Neural crest cell (in vitro differentiated cells): ENCODE data around the gene TEN1. TPM values are rescaled to one million over a fixed set of nuclear protein-coding genes. Genes with fewer than 3 reads are reported as not detected.

Source experiments
- DNase-seq: peaks from one replicate; pipeline ENCODE4 v3.0.0; 2021; ENCODE audit warnings: low read depth, mixed read lengths, low spot score
- H3K27ac Mint-ChIP-seq: one replicate; pipeline ENCODE4 v1.8.0; 2021; ENCODE audit warnings: mild to moderate bottlenecking, mixed read lengths; ENCODE audit not compliant: unreplicated experiment
- H3K27me3 Mint-ChIP-seq: 2 replicates; pipeline ENCODE4 v1.8.0; 2021; ENCODE audit warnings: low read depth, mild to moderate bottlenecking, mixed read lengths
- H3K36me3 Mint-ChIP-seq: 2 replicates; pipeline ENCODE4 v1.8.0; 2021; ENCODE audit warnings: low read depth, mild to moderate bottlenecking, mixed read lengths
- H3K4me1 Mint-ChIP-seq: 2 replicates; pipeline ENCODE4 v1.8.0; 2021; ENCODE audit warnings: mixed read lengths
- H3K4me3 Mint-ChIP-seq: one replicate; pipeline ENCODE4 v1.8.0; 2021; ENCODE audit warnings: mild to moderate bottlenecking, mixed read lengths
- H3K9me3 Mint-ChIP-seq: 2 replicates; pipeline ENCODE4 v1.8.0; 2021; ENCODE audit warnings: mixed read lengths
- total RNA-seq: library from RNA; stranded (reverse); gene quantifications from 2 replicates; pipeline ENCODE4 v1.2.1, GENCODE V29; 2021
- TF ChIP-seq, protein P1 (sequence below): fragments of 200-600 bp; sonication (generic); conservative IDR thresholded peaks from 2 replicates; pipeline ENCODE4 v1.5.0; 2021; ENCODE audit warnings: antibody characterized with exemption, mild to moderate bottlenecking

Gene TEN1
- total RNA-seq, 1 donor from 2014 or later = 10.1 TPM

DNA sequence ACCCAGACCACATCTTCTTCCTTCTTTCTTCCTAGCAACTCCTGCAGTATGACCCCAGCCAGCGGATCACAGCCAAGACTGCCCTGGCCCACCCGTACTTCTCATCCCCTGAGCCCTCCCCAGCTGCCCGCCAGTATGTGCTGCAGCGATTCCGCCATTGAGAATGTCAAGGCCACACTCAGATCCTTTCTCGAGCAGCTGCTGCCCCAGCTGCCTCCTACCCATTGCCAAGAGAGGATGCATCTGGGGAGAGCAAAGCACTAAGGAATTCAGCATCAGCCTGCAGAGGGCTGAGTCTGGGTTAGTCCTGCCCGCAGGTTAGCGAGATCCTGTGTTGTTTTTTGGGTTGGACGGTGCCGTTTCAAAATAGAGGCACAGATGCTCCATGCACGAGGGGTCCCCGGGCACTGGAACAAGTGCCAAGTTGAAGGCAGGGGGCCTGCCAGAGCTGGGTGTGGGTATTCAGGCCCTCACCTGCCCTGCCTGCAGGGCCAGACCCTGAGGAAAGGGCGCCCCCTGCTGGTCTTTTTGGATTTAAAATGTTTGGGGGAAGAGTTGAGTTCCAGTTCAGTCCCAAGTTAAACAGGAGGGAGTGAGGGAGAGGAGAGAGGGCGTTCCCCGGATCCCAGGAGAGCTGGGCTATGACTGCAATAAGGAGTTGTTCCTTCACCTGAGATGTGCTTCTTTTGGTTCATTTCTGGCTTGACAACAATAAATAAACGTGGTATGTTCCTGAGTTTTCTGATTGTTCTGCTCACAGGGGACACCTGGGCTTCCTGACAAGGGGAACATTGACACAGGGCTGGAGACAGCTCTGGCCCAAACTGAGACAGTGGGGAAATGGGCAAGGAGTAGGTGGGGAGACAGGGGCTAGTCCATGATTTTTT lies 26.5 kb downstream of the TEN1 start:
- Mint-ChIP-seq H3K27me3 (no peaks in the 10 kb centered on the region), H3K27ac (peak overlapping the region; percentile 84), H3K4me3 (no peak overlapping the region), H3K9me3 (no peaks in the 10 kb centered on the region), H3K4me1 (no peaks in the 10 kb centered on the region), H3K36me3 (no peaks in the 10 kb centered on the region)
- TF ChIP-seq, protein P1, sequence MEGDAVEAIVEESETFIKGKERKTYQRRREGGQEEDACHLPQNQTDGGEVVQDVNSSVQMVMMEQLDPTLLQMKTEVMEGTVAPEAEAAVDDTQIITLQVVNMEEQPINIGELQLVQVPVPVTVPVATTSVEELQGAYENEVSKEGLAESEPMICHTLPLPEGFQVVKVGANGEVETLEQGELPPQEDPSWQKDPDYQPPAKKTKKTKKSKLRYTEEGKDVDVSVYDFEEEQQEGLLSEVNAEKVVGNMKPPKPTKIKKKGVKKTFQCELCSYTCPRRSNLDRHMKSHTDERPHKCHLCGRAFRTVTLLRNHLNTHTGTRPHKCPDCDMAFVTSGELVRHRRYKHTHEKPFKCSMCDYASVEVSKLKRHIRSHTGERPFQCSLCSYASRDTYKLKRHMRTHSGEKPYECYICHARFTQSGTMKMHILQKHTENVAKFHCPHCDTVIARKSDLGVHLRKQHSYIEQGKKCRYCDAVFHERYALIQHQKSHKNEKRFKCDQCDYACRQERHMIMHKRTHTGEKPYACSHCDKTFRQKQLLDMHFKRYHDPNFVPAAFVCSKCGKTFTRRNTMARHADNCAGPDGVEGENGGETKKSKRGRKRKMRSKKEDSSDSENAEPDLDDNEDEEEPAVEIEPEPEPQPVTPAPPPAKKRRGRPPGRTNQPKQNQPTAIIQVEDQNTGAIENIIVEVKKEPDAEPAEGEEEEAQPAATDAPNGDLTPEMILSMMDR = peak; percentile 87
- peak; percentile 84 for DNase-seq

DNA sequence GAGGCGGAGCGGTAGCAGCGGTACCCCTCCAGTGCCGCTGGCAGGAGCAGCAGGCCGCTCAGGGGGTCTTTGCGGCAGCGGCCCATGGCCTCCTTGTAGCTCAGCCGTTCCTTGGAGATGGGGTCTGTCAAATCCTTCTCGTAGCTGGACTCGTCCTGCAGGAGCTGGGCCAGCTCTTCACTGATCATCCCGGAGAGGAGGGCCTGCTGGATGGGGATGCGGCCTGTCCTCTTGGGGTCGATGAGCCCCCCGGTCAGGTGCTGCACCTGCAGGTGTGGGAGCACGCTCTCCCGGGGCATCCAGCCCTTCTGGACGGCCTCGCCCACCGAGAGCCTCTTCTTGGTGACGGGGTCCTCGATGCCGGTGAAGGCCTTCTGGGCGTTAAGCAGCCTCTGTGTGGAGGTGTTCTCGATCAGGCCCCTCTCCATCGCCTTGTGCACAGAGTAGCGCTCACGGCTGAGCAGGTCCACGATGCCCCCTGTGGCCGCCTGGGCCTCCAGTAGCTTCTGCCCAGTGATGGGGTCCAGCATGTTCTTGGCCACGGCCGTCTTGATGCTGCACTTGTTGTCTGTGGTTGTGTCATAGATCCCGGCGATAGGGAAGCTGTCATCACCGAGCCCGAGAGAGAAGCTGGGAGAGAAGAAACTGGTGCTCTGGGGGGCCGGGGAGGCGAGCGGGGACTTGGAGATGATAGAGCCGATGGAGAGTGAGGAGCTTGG lies 28.2 kb downstream of the TEN1 start:
- DNase-seq = no peak
- Mint-ChIP-seq H3K27me3 (no peaks in the 10 kb centered on the region), H3K4me1 (no peaks in the 10 kb centered on the region), H3K9me3 (no peaks in the 10 kb centered on the region), H3K27ac (no peak overlapping the region), H3K36me3 (no peaks in the 10 kb centered on the region), H3K4me3 (no peak overlapping the region)
- TF ChIP-seq, protein P1 = no peak

DNA sequence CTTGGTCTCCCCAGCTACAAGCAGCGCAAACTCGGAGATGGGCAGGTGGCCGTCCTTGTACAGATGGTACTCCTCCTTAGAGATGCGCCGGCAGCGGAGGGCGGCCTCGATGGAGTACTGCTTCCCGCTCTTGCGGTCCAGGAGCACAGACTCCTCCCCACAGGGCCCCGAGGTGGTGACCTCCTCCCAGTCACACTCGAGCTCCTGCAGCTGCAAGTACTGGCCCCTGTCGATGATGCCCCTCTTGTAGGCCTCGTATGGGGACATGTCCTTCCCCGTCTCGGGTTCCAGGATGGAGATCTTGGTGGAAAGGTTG lies 28.8 kb downstream of the TEN1 start:
- Mint-ChIP-seq H3K36me3 (no peaks in the 10 kb centered on the region), H3K27me3 (no peaks in the 10 kb centered on the region), H3K9me3 (no peaks in the 10 kb centered on the region), H3K27ac (peak overlapping the region; percentile 67), H3K4me1 (no peaks in the 10 kb centered on the region), H3K4me3 (no peak overlapping the region)
- DNase-seq = no peak
- TF ChIP-seq, protein P1 = no peak

DNA sequence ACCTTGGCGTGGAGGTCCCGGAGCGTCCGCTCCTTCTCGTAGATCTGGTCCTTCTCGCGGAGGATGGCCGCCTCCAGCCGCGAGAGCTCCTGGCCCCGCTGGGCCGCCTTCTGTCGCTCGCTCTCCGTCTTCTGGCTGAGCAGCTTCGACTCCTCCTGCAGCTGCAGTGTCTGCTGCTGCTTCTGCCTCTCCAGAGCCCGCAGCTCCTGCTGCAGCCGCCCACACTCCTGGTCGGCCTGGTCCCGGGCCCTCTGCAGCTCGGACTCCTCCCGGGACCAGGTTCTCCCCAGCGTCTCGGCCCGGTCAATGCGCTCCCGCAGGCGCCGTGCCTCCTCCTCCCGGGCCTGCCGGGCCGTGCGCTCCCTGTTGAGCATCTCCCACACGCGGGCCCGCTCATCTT lies 29.2 kb downstream of the TEN1 start:
- Mint-ChIP-seq H3K36me3 (no peaks in the 10 kb centered on the region), H3K27ac (peak overlapping the region; percentile 67), H3K27me3 (no peaks in the 10 kb centered on the region), H3K9me3 (no peaks in the 10 kb centered on the region), H3K4me1 (no peaks in the 10 kb centered on the region), H3K4me3 (no peak overlapping the region)
- no peak for DNase-seq
- TF ChIP-seq, protein P1 = no peak

DNA sequence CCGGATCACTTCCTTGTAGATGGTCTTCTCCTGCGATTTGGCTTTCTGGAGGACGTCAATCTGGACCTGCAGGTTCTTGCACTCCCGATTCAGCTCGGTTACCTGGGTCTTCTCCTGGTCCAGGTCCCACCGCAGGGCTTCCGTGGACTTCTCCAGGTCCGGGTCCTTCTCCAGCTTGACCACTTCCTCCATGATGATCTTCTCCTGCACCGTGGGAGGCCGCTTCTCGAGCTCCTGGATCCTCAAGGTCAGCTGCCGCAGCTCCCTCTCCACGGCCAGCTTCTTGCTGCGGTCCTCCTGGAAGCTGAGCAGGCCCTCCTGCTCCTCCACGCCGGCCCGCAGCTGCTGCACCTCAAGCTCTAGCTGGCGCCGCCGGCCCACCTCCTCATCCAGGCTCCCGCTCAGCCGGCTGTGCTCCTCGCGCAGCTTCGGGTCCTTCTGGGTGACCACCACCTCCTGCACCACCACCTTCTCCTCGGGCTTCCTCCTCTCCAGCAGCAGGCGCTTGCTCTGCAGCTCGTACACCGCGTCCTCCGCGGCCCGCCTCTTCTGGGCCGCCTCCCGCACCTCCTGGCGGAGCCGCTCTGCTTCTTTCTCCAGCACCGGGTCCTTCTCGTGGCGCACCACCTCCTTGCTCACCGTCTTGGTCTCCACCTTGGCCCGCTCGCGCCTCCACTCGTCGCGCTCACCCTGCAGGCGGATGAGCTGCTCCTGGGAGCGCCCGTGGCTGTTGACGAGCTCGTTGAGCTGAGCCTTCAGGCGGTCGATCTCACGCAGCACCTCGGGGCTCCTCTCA lies 29.8 kb downstream of the TEN1 start:
- H3K9me3 Mint-ChIP-seq = no peaks in the 10 kb centered on the region
- no peaks in the 10 kb centered on the region for H3K4me1 Mint-ChIP-seq
- no peak for DNase-seq
- H3K4me3 Mint-ChIP-seq = no peak overlapping the region
- H3K27ac Mint-ChIP-seq = no peak overlapping the region
- H3K36me3 Mint-ChIP-seq = no peaks in the 10 kb centered on the region
- TF ChIP-seq, protein P1 = no peak
- H3K27me3 Mint-ChIP-seq = no peaks in the 10 kb centered on the region
